T follicular helper cell (primary cell): ENCODE measurements around the gene RFX3.
A peak's percentile ranks its signal among the peaks of the same experiment; 100 is the strongest.

Experiments
- DNase-seq: peaks from one replicate; pipeline ENCODE4 v3.0.0-alpha.2; 2020; ENCODE audit warnings: low read depth

The RFX3 gene

GRCh38 chr9:3477236-3477834 is 48.5 kb downstream of the RFX3 start:
- no peak for DNase-seq

DNA sequence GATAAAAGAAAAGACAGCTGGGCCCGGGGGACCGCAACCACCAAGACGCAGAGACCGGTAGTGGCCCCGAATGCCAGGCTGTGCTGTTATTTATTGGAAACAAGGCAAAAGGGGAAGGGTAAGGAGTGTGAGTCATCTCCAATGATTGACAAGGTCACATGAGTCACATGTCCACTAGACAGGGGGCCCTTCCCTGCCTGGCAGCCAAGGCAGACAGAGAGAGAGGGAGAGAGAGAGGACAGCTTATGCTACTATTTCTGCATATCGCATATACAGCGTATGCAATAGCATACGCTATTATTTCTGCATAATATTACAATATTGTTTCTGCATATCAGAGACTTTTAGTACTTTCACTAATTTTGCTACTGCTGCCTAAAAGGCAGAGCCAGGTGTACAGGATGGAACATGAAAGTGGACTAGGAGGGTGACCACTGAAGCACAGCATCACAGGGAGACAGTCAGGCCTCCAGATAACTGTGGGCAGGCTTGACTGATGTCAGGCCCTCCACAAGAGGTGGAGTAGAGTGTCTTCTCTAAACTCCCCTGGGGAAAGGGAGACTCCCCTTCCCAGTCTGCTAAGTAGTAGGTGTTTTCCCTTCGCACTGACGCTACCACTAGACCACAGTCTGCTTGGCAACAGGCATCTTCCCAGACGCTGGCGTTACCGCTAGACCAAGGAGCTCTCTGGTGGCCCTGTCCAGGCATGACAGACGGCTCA is 50.3 kb downstream of the RFX3 start:
- no peak for DNase-seq

DNA sequence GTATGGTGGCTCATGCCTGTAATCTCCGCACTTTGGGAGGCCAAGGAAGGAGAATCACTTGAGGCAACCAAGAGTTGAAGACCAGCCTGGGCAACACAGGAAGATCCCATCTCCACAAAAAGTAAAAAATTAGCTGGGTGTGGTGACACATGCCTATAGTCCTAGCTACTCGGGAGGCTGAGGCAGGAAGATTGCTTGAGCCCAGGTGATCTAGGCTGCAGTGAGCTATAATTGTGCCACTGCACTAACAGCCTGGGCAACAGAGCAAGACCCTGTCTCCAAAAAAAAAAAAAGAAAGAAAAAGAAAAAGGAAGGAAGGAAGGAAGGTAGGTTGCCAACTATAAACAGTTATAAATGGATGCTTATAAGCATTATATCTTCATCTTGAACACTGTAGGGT is 51.0 kb downstream of the RFX3 start:
- no peak for DNase-seq

- DNase-seq, result no peak
Measured at GRCh38 chr9:3473405-3473804, 52.4 kb downstream of the RFX3 start.

- no peak for DNase-seq
Measured at GRCh38 chr9:3471883-3472282, 53.9 kb downstream of the RFX3 start.

GRCh38 chr9:3468421-3469205 is 57.2 kb downstream of the RFX3 start:
- DNase-seq, result no peak

GRCh38 chr9:3467593-3468219 is 58.1 kb downstream of the RFX3 start:
- peak; percentile 25 for DNase-seq

GRCh38 chr9:3464033-3464638 is 61.7 kb downstream of the RFX3 start:
- DNase-seq, result no peak

GRCh38 chr9:3458806-3459475 is 66.9 kb downstream of the RFX3 start:
- no peak for DNase-seq

DNA sequence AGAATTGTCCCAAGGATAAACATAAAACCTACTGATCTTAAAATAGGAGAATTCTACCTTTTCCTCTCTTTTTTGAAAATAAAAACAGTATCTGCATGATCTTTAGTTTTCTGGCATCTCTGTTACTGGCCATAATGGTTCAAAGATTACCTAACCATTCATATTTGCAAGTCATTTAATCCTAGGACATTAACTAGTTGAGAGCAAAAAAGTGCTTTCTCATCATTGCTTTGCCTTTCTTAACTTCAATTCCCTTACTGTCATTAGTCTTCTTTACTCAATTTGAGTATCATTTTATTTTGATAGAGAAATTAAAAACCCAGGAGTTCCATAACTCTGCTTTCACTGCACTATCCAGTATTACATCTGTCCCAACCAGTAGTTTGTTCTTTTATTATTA is 68.6 kb downstream of the RFX3 start:
- DNase-seq, result no peak

DNA sequence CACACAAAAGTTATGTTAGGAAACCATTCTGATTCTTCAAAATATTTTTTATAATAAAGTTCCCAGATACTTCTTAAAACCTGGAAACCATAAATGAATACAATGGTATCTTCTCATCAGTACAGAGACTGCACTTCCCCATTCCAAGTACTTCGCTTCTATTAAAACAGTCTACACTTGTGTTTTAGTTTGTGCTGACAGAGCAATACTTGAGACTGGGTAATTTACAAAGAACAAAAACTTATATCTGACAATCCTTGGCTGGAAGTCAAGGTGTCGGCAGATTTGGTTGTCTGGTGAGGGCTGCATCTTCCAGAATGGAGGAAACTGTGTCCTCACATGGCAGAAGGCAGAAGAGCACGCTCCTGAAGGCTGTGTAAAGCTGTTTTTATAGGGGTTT is 70.1 kb downstream of the RFX3 start:
- DNase-seq, result no peak

GRCh38 chr9:3455094-3455493 is 70.7 kb downstream of the RFX3 start:
- DNase-seq, result no peak

GRCh38 chr9:3451956-3452355 is 73.8 kb downstream of the RFX3 start:
- DNase-seq, result no peak

DNA sequence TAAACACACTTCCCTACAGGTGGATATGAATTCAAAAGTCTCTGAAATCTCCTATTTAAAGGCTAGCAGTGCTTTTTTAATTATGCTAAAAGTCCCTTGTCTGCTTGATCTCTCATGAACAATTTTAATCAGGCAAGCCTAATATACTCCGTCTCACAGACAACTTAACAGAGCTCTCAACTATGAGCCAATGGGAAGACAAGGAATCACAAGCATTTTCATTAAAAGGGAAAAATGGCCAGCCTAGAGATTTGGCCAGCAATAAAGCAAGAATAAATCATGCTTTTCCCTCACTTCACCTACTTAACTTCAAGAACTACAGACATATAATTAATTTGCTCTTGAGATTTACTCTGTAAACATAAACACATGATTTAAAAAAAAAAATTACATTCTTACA is 78.0 kb downstream of the RFX3 start:
- no peak for DNase-seq

DNA sequence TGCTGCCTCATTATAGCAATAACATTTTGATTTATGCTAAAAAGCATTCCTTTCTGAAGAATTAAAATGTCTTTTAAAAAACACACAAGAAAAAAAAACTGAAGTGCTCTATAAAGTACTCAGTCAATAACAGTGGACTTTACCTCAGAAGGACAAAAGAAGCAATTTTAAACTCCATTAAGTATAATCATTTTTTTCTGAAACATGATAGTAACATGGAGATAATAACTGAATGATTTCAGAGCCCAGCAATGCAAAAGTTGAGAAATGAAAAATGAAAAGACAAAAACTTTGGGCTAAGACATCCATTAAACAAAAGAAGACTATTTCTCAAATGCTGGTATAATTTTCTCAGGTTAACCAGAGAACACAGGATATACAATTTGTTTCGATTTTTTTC is 78.7 kb downstream of the RFX3 start:
- DNase-seq, result no peak

DNA sequence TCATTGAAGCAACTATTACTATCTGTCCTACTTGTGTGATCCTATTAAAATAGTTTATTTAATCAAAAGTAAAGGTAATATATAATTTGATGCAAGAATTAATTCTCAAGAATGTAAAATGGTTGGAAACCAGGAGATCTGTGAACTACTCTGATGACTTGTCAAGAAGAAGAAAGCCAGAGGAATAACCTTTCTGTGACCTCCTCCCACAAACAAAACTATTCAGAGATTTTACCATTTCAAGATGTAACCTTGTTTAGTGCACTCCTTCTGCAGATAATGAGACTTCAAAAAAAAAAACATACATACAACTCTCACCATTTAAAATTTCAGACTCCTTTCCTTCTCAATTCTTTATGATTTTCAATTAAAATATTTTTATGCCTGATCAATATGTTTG is 79.5 kb downstream of the RFX3 start:
- DNase-seq, result no peak

DNA sequence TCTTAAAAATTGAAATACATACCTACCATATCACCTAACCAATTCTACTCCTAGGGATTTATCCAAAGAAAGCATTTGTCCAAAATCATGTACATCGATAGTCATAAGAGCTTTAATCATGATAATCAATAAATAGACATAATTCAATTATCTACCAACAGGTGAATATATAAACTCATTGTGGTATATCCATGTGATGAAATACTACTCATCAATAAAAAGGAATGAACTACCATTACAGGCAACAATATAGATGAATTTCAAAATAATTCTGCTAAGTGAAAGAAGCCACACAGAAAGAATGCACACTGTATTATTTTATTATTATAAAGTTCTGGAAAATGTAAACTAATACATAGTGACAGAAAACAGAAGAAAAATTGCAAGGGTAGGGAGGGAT is 81.8 kb downstream of the RFX3 start:
- DNase-seq, result no peak

- peak; percentile 18 for DNase-seq
Measured at GRCh38 chr9:3441197-3441816, 84.5 kb downstream of the RFX3 start.

- no peak for DNase-seq
Measured at GRCh38 chr9:3436629-3437420, 89.0 kb downstream of the RFX3 start.

DNA sequence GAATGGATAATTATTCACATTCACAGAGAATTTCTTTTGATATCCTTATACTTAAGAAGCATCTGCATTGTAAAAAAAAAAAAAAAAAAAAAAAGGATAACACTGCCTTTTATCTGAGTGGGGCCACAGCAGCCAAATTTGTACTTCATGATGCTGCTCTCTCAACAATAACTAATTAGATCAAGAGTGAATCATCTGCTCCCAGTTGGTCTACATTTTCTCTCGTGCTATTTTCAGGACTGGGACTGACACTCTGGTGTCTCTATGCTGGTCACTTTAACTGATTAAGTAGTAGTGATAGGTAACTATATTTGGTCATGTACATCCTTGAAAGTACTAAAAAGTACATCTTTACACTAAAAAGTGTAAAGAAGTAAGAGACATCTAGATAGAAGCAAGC is 90.1 kb downstream of the RFX3 start:
- no peak for DNase-seq
